HepG2 (cell line): ENCODE results near the gene CDCP1. TPM values are rescaled to one million over a fixed set of nuclear protein-coding genes. Genes with fewer than 3 reads are reported as not detected.

ENCODE experiments used
- ASH2L ChIP-seq: fragments of 300-600, 200-600 bp; sonication (generic); IDR thresholded peaks from 2 replicates; pipeline ENCODE4 v1.7.0; 2017; ENCODE audit warnings: low read depth, mild to moderate bottlenecking, moderate library complexity, mixed read lengths, low read length; ENCODE audit not compliant: insufficient read length
- ATF2 ChIP-seq: sonication (generic); formaldehyde crosslinking; IDR thresholded peaks from 2 replicates; pipeline ENCODE4 v1.4.0; 2020; ENCODE audit warnings: missing genetic modification reagents
- ELF3 ChIP-seq: IDR thresholded peaks from 2 replicates; pipeline ENCODE4 v1.6.1; 2016; ENCODE audit warnings: missing genetic modification reagents, missing compliant biosample characterization
- KDM5B ChIP-seq: sonication (generic); formaldehyde crosslinking; IDR thresholded peaks from 2 replicates; pipeline ENCODE4 v1.4.0; 2020; ENCODE audit warnings: missing genetic modification reagents, mild to moderate bottlenecking, borderline replicate concordance
- KMT2B ChIP-seq: IDR thresholded peaks from 2 replicates; pipeline ENCODE4 v1.6.1; 2016; ENCODE audit warnings: missing genetic modification reagents, missing compliant biosample characterization
- MLLT10 ChIP-seq: sonication (generic); formaldehyde crosslinking; IDR thresholded peaks from 2 replicates; pipeline ENCODE4 v1.4.0; 2020; ENCODE audit warnings: missing genetic modification reagents
- NCOR1 ChIP-seq: fragments of 200-600 bp; sonication (generic); IDR thresholded peaks from 2 replicates; pipeline ENCODE4 v1.7.0; 2017; ENCODE audit warnings: antibody characterized with exemption, low read length, borderline replicate concordance
- RARA ChIP-seq: IDR thresholded peaks from 2 replicates; pipeline ENCODE4 v1.6.1; 2016; ENCODE audit warnings: missing genetic modification reagents, missing compliant biosample characterization
- REPIN1 ChIP-seq: sonication (generic); formaldehyde crosslinking; IDR thresholded peaks from 2 replicates; pipeline ENCODE4 v1.8.0; 2022; ENCODE audit warnings: missing genetic modification reagents, low read depth, mild to moderate bottlenecking, borderline replicate concordance
- SMARCC2 ChIP-seq: fragments of 450-650 bp; IDR thresholded peaks from 2 replicates; pipeline ENCODE4 v1.6.1; 2017; ENCODE audit warnings: antibody characterized with exemption, mild to moderate bottlenecking
- SOX5 ChIP-seq: IDR thresholded peaks from 2 replicates; pipeline ENCODE4 v1.6.1; 2016; ENCODE audit warnings: borderline replicate concordance
- ZFAT ChIP-seq: sonication (generic); formaldehyde crosslinking; conservative IDR thresholded peaks from 2 replicates; pipeline ENCODE4 v1.8.1; 2023; ENCODE audit warnings: missing genetic modification reagents, inconsistent platforms
- ZNF296 ChIP-seq: sonication (generic); formaldehyde crosslinking; conservative IDR thresholded peaks from 2 replicates; pipeline ENCODE4 v1.5.0; 2020; ENCODE audit warnings: mild to moderate bottlenecking, missing genetic modification reagents
- ZNF318 ChIP-seq: sonication (generic); formaldehyde crosslinking; IDR thresholded peaks from 2 replicates; pipeline ENCODE4 v1.4.0; 2020; ENCODE audit warnings: mild to moderate bottlenecking, missing genetic modification reagents
- ZNF331 ChIP-seq: sonication (generic); formaldehyde crosslinking; IDR thresholded peaks from 2 replicates; pipeline ENCODE4 v1.4.0; 2020; ENCODE audit warnings: missing genetic modification reagents
- ZNF501 ChIP-seq: sonication (generic); formaldehyde crosslinking; IDR thresholded peaks from 2 replicates; pipeline ENCODE4 v1.5.1; 2020; ENCODE audit warnings: mild to moderate bottlenecking, moderate library complexity, missing genetic modification reagents
- ZNF652 ChIP-seq: IDR thresholded peaks from 2 replicates; pipeline ENCODE4 v1.6.1; 2016; ENCODE audit warnings: low read depth, borderline replicate concordance
- ZSCAN25 ChIP-seq: sonication (generic); formaldehyde crosslinking; IDR thresholded peaks from 2 replicates; pipeline ENCODE4 v1.8.0; 2022; ENCODE audit warnings: mild to moderate bottlenecking, missing genetic modification reagents
- polyA plus RNA-seq, 8 experiments: library from polyadenylated mRNA; depleted of rRNA in 3 of 8; stranded (reverse) in 7 of 8; unstranded in 1 of 8; fragments of >200 nt; fragmentation: Illumina TruSeq in 4 of 8; extraction: Trizol in 4 of 8; gene quantifications; 2 replicates each; pipeline versions ENCODE4 v1.2.1 to v1.2.3, GENCODE V29; 2011 to 2016; ENCODE audit warnings: low read depth in 4 of 8, missing spikeins in 1 of 8, mixed read lengths in 1 of 8; ENCODE audit not compliant: insufficient read depth in 1 of 8
- total RNA-seq, 5 experiments: library from RNA; depleted of rRNA; stranded (reverse); fragments of >200 nt; fragmentation: Illumina TruSeq; extraction: Trizol; gene quantifications; 2 replicates each; pipeline ENCODE4 v1.2.3, GENCODE V29; 2016; ENCODE audit warnings: low read depth in 1 of 5
- TF ChIP-seq, protein P1 (sequence below): sonication (generic); formaldehyde crosslinking; IDR thresholded peaks from 2 replicates; pipeline ENCODE4 v1.4.0; 2020; ENCODE audit warnings: mild to moderate bottlenecking, missing genetic modification reagents

CDCP1 gene
- total and polyA plus RNA-seq, 2 of the 13 experiments (the other 11 are each of a cell fraction or from before 2014, with no cell fraction given): 0.11 to 0.18 TPM

DNA sequence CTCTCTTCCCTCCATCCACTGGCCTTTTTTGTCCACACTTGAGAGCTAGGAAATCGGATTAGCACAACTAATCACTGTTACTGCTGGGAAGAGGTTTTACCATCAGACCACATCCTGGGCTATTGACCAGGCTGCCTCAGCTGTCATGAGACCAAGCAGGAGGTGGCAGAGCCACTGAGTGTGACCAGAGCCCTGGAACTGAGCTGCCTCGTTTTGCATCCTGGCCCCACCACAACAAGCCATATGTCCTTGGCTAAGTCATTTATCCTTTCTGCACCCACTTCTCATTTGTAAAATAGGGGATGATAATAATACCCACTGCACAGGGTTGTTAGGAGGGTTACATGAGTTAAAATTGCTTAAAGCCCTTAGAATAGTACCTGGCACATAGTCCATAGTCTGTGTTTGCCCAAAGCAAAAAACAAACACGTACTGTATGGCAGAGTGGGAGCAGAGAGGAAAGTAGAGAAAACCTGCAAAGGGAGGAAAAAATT, 45.8 kb upstream of the CDCP1 start (continued):
- TF ChIP-seq SOX5 (CRISPR knock-in tag): peak; percentile 30; the same call in 1 of the 2 replicates
- peak; percentile 40; the same call in 1 of the 2 replicates for TF ChIP-seq ZNF331
- no peak for TF ChIP-seq ZNF296 (CRISPR knock-in tag)
- TF ChIP-seq KDM5B (CRISPR knock-in tag): 0 out of 2 replicates have a peak, but pooled peaks have one; percentile 10
- no peak for TF ChIP-seq ZNF318 (CRISPR knock-in tag)
- no peak for TF ChIP-seq KMT2B (CRISPR knock-in tag)
- peak; percentile 64 for TF ChIP-seq ASH2L
- peak; percentile 57 for TF ChIP-seq ELF3
- peak; percentile 32; the same call in 1 of the 2 replicates for TF ChIP-seq ATF2 (CRISPR knock-in tag)
- 0 out of 2 replicates have a peak, but pooled peaks have one; percentile 22 for TF ChIP-seq RARA
- TF ChIP-seq NCOR1: peak; percentile 69; the same call in 1 of the 2 replicates
- 0 out of 2 replicates have a peak, but pooled peaks have one; percentile 29 for TF ChIP-seq ZNF501 (CRISPR knock-in tag)
- TF ChIP-seq, protein P1, sequence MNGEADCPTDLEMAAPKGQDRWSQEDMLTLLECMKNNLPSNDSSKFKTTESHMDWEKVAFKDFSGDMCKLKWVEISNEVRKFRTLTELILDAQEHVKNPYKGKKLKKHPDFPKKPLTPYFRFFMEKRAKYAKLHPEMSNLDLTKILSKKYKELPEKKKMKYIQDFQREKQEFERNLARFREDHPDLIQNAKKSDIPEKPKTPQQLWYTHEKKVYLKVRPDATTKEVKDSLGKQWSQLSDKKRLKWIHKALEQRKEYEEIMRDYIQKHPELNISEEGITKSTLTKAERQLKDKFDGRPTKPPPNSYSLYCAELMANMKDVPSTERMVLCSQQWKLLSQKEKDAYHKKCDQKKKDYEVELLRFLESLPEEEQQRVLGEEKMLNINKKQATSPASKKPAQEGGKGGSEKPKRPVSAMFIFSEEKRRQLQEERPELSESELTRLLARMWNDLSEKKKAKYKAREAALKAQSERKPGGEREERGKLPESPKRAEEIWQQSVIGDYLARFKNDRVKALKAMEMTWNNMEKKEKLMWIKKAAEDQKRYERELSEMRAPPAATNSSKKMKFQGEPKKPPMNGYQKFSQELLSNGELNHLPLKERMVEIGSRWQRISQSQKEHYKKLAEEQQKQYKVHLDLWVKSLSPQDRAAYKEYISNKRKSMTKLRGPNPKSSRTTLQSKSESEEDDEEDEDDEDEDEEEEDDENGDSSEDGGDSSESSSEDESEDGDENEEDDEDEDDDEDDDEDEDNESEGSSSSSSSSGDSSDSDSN (CRISPR knock-in tag): 0 out of 2 replicates have a peak, but pooled peaks have one; percentile 20
- TF ChIP-seq REPIN1: peak; percentile 98
- no peak for TF ChIP-seq MLLT10 (CRISPR knock-in tag)
- TF ChIP-seq ZFAT (CRISPR knock-in tag): no peak
- TF ChIP-seq SMARCC2: 0 out of 2 replicates have a peak, but pooled peaks have one; percentile 42
- peak; percentile 53; the same call in 1 of the 2 replicates for TF ChIP-seq ZNF652
- TF ChIP-seq ZSCAN25 (CRISPR knock-in tag): no peak
